Transverse colon (tissue), 3 donors: Measurements from ENCODE around the gene LEPR.

Experiments used
- CTCF ChIP-seq, 5 experiments: fragments of 200-600 bp in 3 of 5; fragments of 450-650 bp in 2 of 5; sonication (generic) in 3 of 5; IDR thresholded peaks; 1 replicate in 2 of 5; 2 replicates in 3 of 5; pipeline ENCODE4 v1.5.1; 2016 to 2017; ENCODE audit warnings: antibody characterized with exemption in 5 of 5, inconsistent platforms in 3 of 5, mild to moderate bottlenecking in 2 of 5, moderate library complexity in 1 of 5
- POLR2A ChIP-seq: fragments of 450-650 bp; IDR thresholded peaks from one replicate; pipeline ENCODE4 v1.6.1; 2016; ENCODE audit warnings: antibody characterized with exemption, mild to moderate bottlenecking, moderate library complexity

DNA sequence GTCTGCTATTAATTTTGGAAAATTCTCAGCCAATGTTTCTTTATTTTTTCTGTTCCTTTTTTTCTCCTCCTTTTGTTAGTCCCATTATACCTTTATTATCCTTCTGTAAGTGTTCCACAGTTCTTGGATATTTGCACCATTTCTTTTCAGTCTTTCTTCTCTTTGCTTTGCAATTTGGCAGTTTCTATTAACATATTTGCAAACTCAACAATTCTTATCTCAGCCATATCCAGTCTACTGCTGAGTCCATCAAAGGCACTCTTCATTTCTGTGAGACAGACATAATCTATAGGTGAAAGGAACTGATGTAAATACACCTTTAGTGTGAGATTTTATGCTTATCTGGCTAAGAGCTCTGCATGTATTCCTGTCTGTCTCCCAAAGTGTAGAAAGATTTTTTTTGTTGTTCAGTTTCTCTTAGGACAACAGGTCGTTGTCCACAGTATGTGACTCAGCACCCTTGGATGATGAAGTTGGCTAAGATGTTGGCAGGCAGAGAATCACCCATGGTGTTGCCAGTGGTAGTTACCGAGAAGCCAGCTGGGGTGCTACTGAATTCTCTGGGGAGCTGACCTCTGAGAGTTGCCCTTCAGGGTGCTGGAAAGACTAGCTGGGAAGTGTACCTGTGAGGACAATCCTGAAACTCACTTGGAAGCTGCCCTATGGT is 38.4 kb downstream of the LEPR start:
- TF ChIP-seq CTCF (IDR thresholded peaks at IDR 0.05) (no peak), POLR2A (no peak)
